LNCaP clone FGC (cell line): ENCODE results near the gene TMPRSS6.
A peak's percentile ranks its signal among the peaks of the same experiment; 100 is the strongest.

Experiments
- DNase-seq: peaks from one replicate; pipeline ENCODE4 v3.0.0-alpha.2; 2011; ENCODE audit warnings: low read depth
- H3K4me3 ChIP-seq: 2 replicates; pipeline ENCODE4 v1.5.1; 2011; ENCODE audit warnings: mild to moderate bottlenecking, low read depth, low read length, control low read depth
- TF ChIP-seq, protein P1 (sequence below): IDR thresholded peaks from 2 replicates; pipeline ENCODE4 v1.5.1; 2012; ENCODE audit warnings: mild to moderate bottlenecking; ENCODE audit not compliant: control insufficient read depth, insufficient read depth; ENCODE audit errors: extremely low read depth

TMPRSS6 gene

GRCh38 chr22:37153901-37154300 is 44.4 kb upstream of the TMPRSS6 start:
- H3K4me3 ChIP-seq: no peak overlapping the region
- TF ChIP-seq, protein P1, sequence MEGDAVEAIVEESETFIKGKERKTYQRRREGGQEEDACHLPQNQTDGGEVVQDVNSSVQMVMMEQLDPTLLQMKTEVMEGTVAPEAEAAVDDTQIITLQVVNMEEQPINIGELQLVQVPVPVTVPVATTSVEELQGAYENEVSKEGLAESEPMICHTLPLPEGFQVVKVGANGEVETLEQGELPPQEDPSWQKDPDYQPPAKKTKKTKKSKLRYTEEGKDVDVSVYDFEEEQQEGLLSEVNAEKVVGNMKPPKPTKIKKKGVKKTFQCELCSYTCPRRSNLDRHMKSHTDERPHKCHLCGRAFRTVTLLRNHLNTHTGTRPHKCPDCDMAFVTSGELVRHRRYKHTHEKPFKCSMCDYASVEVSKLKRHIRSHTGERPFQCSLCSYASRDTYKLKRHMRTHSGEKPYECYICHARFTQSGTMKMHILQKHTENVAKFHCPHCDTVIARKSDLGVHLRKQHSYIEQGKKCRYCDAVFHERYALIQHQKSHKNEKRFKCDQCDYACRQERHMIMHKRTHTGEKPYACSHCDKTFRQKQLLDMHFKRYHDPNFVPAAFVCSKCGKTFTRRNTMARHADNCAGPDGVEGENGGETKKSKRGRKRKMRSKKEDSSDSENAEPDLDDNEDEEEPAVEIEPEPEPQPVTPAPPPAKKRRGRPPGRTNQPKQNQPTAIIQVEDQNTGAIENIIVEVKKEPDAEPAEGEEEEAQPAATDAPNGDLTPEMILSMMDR: no peak
- no peak for DNase-seq

DNA sequence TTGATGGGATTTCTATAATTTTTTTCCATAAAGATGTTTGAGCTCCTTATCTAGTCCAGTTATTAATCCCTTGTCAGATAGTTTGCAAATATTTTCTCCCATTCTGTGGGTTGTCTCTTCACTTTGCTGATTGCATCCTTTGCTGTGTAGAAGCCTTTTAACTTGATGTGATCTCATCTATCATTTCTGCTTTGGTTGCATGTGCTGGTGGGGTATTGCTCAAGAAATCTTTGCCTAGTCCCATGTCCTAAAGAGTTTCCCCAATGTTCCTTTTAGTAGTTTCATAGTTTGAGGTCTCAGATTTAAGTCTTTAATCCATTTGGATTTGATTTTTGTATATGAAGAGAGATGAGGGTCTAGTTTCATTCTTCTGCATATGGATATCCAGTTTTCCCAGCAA is 41.9 kb upstream of the TMPRSS6 start:
- no peak for DNase-seq
- no peak overlapping the region for H3K4me3 ChIP-seq
- TF ChIP-seq, protein P1: no peak

DNA sequence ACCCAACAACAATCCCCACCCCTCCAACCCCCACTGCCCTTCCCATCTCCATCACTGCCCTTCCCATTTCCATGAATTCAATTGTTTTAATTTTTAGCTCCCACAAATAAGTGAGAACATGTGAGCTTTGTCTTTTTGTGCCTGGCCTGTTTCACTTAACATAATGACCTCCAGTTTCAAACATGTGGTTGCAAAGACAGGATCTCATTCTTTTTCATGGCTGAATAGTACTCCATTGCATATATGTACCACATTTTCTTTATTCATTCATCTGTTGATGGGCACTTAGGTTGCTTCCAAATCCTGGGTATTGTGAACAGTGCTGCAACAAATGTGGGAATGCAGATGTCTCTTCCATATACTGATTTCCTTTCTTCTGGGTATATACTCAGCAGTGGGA is 41.2 kb upstream of the TMPRSS6 start:
- H3K4me3 ChIP-seq: no peak overlapping the region
- no peak for DNase-seq
- TF ChIP-seq, protein P1: no peak

DNA sequence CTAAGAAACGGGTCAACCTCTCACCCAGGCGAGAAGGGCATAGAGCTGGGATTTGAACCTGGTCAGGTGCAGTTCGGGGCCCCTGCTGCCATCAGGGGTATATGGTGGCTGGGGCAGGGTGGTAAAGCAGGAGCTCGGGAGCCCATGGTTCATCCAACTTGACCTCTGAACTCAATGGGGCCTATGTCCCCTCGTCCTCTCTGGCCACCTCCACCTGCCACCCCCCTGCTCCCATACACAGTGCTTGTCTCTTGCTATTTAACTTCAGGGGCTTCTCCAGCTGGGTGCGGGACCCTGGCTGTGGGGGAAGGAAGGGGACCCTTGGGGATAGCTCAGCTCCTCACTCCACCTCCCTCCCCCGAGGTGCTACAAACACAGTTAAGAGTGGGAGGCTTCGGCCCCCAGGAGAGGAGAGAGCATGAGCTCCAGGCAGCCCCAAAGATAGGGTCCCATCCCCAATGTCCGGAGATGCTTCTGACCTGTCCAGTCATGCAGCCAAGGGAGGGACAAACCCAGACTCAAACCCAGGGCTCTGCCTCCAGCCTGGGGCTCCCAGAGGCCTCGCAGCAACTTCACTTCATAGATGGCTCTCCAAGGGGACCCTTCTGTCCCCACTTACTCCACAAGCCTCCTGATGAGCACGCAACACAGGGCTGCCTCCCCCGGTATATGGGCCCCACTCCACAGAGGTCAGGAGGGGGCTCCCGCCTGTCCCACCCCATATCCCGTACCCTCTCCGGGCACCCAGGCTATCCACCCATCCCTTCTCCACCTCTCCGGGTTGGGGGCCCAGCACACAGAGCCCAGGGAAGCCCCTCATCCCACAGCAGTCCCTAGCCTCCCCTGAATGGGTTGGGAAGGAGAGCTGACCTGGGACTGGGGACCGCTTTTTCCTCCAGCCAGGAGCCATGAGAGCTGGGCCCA is 39.5 kb upstream of the TMPRSS6 start:
- H3K4me3 ChIP-seq: no peak overlapping the region
- TF ChIP-seq, protein P1: no peak
- no peak for DNase-seq

- TF ChIP-seq, protein P1: no peak
- no peak overlapping the region for H3K4me3 ChIP-seq
- no peak for DNase-seq
Observed at GRCh38 chr22:37148031-37148651, 38.6 kb upstream of the TMPRSS6 start.

- H3K4me3 ChIP-seq: no peak overlapping the region
- TF ChIP-seq, protein P1: no peak
- DNase-seq: peak; percentile 53
Observed at GRCh38 chr22:37147186-37147990, 37.9 kb upstream of the TMPRSS6 start.
